Hematopoietic multipotent progenitor cell treated with erythropoietin and hydrocortisone succinate and interleukin-3 and kit ligand, for 6 days (in vitro differentiated cells): ENCODE results near the gene CRYGN.

ENCODE experiments used
- DNase-seq: peaks from one replicate; pipeline ENCODE4 v3.0.0-alpha.2; 2015

Gene CRYGN

GRCh38 chr7:151405056-151405455 is 34.9 kb downstream of the CRYGN start:
- DNase-seq, result no peak

- no peak for DNase-seq
Observed at GRCh38 chr7:151404216-151405011, 35.5 kb downstream of the CRYGN start.

- no peak for DNase-seq
Observed at GRCh38 chr7:151403764-151404163, 36.2 kb downstream of the CRYGN start.

- no peak for DNase-seq
Observed at GRCh38 chr7:151402029-151402835, 37.7 kb downstream of the CRYGN start.

GRCh38 chr7:151400626-151401315 is 39.2 kb downstream of the CRYGN start:
- DNase-seq, result no peak

- no peak for DNase-seq
Observed at GRCh38 chr7:151399906-151400305, 40.0 kb downstream of the CRYGN start.

GRCh38 chr7:151399305-151399601 is 40.7 kb downstream of the CRYGN start:
- no peak for DNase-seq

- DNase-seq, result no peak
Observed at GRCh38 chr7:151398446-151399304, 41.3 kb downstream of the CRYGN start.

- DNase-seq, result no peak
Observed at GRCh38 chr7:151397026-151397425, 42.9 kb downstream of the CRYGN start.

- DNase-seq, result no peak
Observed at GRCh38 chr7:151396328-151396970, 43.5 kb downstream of the CRYGN start.

- no peak for DNase-seq
Observed at GRCh38 chr7:151395036-151395367, 44.9 kb downstream of the CRYGN start.

- no peak for DNase-seq
Observed at GRCh38 chr7:151394076-151395035, 45.6 kb downstream of the CRYGN start.

GRCh38 chr7:151393031-151393977 is 46.6 kb downstream of the CRYGN start:
- DNase-seq, result peak; percentile 25

GRCh38 chr7:151392426-151392825 is 47.5 kb downstream of the CRYGN start:
- DNase-seq, result no peak

GRCh38 chr7:151392002-151392401 is 47.9 kb downstream of the CRYGN start:
- DNase-seq, result no peak

- DNase-seq, result no peak
Observed at GRCh38 chr7:151391358-151391730, 48.6 kb downstream of the CRYGN start.

GRCh38 chr7:151390598-151391357 is 49.2 kb downstream of the CRYGN start:
- no peak for DNase-seq

- DNase-seq, result no peak
Observed at GRCh38 chr7:151389768-151390597, 50.0 kb downstream of the CRYGN start.
